Endodermal cell (in vitro differentiated cells): ENCODE results near the gene ANO5. TPM values are rescaled to one million over a fixed set of nuclear protein-coding genes. Genes with fewer than 3 reads are reported as not detected.

Experiments used
- DNase-seq: peaks from one replicate; pipeline ENCODE4 v3.0.0-alpha.2; 2017
- H3K27ac ChIP-seq: 2 replicates; pipeline ENCODE4 v1.5.1; 2013; ENCODE audit warnings: mild to moderate bottlenecking, low read depth, low read length, moderate library complexity
- H3K27me3 ChIP-seq: 2 replicates; pipeline ENCODE4 v1.6.1; 2013; ENCODE audit warnings: mild to moderate bottlenecking, low read length, moderate library complexity; ENCODE audit not compliant: insufficient read depth, control insufficient read depth, poor library complexity, severe bottlenecking
- H3K36me3 ChIP-seq: 2 replicates; pipeline ENCODE4 v1.7.0; 2013; ENCODE audit warnings: mild to moderate bottlenecking, low read length, moderate library complexity; ENCODE audit not compliant: control insufficient read depth, insufficient read depth
- H3K4me1 ChIP-seq: one replicate; pipeline ENCODE4 v1.7.0; 2013; ENCODE audit warnings: low read length; ENCODE audit not compliant: control insufficient read depth, insufficient read depth
- H3K4me3 ChIP-seq: 2 replicates; pipeline ENCODE4 v1.5.1; 2013; ENCODE audit warnings: mild to moderate bottlenecking, low read length, moderate library complexity
- H3K9ac ChIP-seq: 2 replicates; pipeline ENCODE4 v1.6.1; 2013; ENCODE audit warnings: mild to moderate bottlenecking, low read length, moderate library complexity; ENCODE audit not compliant: poor library complexity, severe bottlenecking; ENCODE audit errors: extremely low read depth
- H3K9me3 ChIP-seq: 2 replicates; pipeline ENCODE4 v1.6.1; 2013; ENCODE audit warnings: mild to moderate bottlenecking, low read length, moderate library complexity; ENCODE audit not compliant: control insufficient read depth
- H3K27ac Mint-ChIP-seq: 2 replicates; pipeline ENCODE4 v1.8.0; 2020; ENCODE audit warnings: mixed read lengths
- H3K27me3 Mint-ChIP-seq: 2 replicates; pipeline ENCODE4 v1.8.0; 2021; ENCODE audit warnings: mild to moderate bottlenecking, mixed read lengths; ENCODE audit not compliant: insufficient read depth
- H3K36me3 Mint-ChIP-seq: 2 replicates; pipeline ENCODE4 v1.8.0; 2020; ENCODE audit warnings: low read depth, mixed read lengths
- H3K4me1 Mint-ChIP-seq: 2 replicates; pipeline ENCODE4 v1.8.0; 2020; ENCODE audit warnings: mixed read lengths
- H3K4me3 Mint-ChIP-seq: 2 replicates; pipeline ENCODE4 v1.8.0; 2020; ENCODE audit warnings: mild to moderate bottlenecking, moderate library complexity, mixed read lengths
- H3K9me3 Mint-ChIP-seq: 2 replicates; pipeline ENCODE4 v1.8.0; 2020; ENCODE audit warnings: mild to moderate bottlenecking, mixed read lengths
- CTCF ChIP-seq: fragments of 200-600 bp; sonication (generic); conservative IDR thresholded peaks from 2 replicates; pipeline ENCODE4 v1.5.0; 2021; ENCODE audit warnings: antibody characterized with exemption, mild to moderate bottlenecking
- WGBS, 2 experiments: methylation state at CpG; one replicate each; pipeline versions ENCODE4 v1.1.5 to v1.1.7; 2013; ENCODE audit warnings: missing lambda C conversion rate in 2 of 2, mixed read lengths in 1 of 2; ENCODE audit not compliant: insufficient coverage in 1 of 2, insufficient read length in 1 of 2; 5-methylcytosine and 5-hydroxymethylcytosine counted together
- total RNA-seq, 2 donors: library from RNA; stranded (reverse); fragmentation: NEBNext Ultra II Directional in 1 of 2; extraction: Animal tissue kit (Norgen Biotek cat#: 25700) in 1 of 2; gene quantifications; 2 replicates in 1 of 2; 3 replicates in 1 of 2; pipeline ENCODE4 v1.2.1, GENCODE V29; 2021

ANO5 gene
- total RNA-seq, 2 donors from 2014 or later = 6.2 to 8.9 TPM

- TF ChIP-seq CTCF = no peak
- no peaks in the 10 kb centered on the region for H3K4me1 ChIP-seq
- Mint-ChIP-seq H3K36me3 (no peaks in the 10 kb centered on the region), H3K9me3 (no peaks in the 10 kb centered on the region), H3K27ac (no peak overlapping the region), H3K27me3 (no peaks in the 10 kb centered on the region), H3K4me3 (no peak overlapping the region), H3K4me1 (peaks cover 1% of the 10 kb centered on the region)
- no peaks in the 10 kb centered on the region for H3K9me3 ChIP-seq
- H3K9ac ChIP-seq = no peak overlapping the region
- H3K4me3 ChIP-seq = no peak overlapping the region
- DNase-seq = no peak
- H3K27me3 ChIP-seq = no peaks in the 10 kb centered on the region
- no peak overlapping the region for H3K27ac ChIP-seq
- no peaks in the 10 kb centered on the region for H3K36me3 ChIP-seq
Measured at GRCh38 chr11:22179626-22180025, 13.3 kb upstream of the ANO5 start.

- Histone ChIP-seq H3K4me3 (no peak overlapping the region), H3K9ac (no peak overlapping the region), H3K9me3 (no peaks in the 10 kb centered on the region), H3K36me3 (no peaks in the 10 kb centered on the region), H3K27me3 (no peaks in the 10 kb centered on the region), H3K27ac (no peak overlapping the region), H3K4me1 (no peaks in the 10 kb centered on the region)
- no peak for TF ChIP-seq CTCF
- H3K36me3 Mint-ChIP-seq = no peaks in the 10 kb centered on the region
- no peak overlapping the region for H3K27ac Mint-ChIP-seq
- H3K9me3 Mint-ChIP-seq = no peaks in the 10 kb centered on the region
- no peaks in the 10 kb centered on the region for H3K27me3 Mint-ChIP-seq
- DNase-seq = no peak
- peaks cover 1% of the 10 kb centered on the region for H3K4me1 Mint-ChIP-seq
- WGBS, 2 experiments = 63 to 86% methylated on average over 2 to 3 of the region's 3 CpGs
- no peak overlapping the region for H3K4me3 Mint-ChIP-seq
Measured at GRCh38 chr11:22180131-22180530, 12.8 kb upstream of the ANO5 start.

- no peak for DNase-seq
- no peaks in the 10 kb centered on the region for H3K27me3 ChIP-seq
- Mint-ChIP-seq H3K4me1 (peaks cover 34% of the 10 kb centered on the region), H3K36me3 (no peaks in the 10 kb centered on the region), H3K4me3 (no peak overlapping the region), H3K27me3 (peaks cover 3% of the 10 kb centered on the region), H3K27ac (no peak overlapping the region), H3K9me3 (peaks cover 5% of the 10 kb centered on the region)
- H3K4me3 ChIP-seq = no peak overlapping the region
- H3K9ac ChIP-seq = no peak overlapping the region
- H3K36me3 ChIP-seq = no peaks in the 10 kb centered on the region
- peaks cover 4% of the 10 kb centered on the region for H3K4me1 ChIP-seq
- WGBS, 2 experiments = 83 to 100% methylated on average over 1 to 2 of the region's 2 CpGs
- no peak overlapping the region for H3K27ac ChIP-seq
- peaks cover 3% of the 10 kb centered on the region for H3K9me3 ChIP-seq
- no peak for TF ChIP-seq CTCF
Measured at GRCh38 chr11:22189660-22190059, 3.2 kb upstream of the ANO5 start.
